Heart left ventricle (tissue), 13 donors: Measurements from ENCODE around the gene MYOC.

Source experiments
- CTCF ChIP-seq, 12 donors: fragments of 200-600 bp; sonication (generic) in 4 of 12; IDR thresholded peaks; one replicate each; pipeline versions ENCODE4 v1.5.0 to v1.8.0; 2018 to 2022; ENCODE audit warnings: antibody characterized with exemption in 12 of 12, mild to moderate bottlenecking in 5 of 12
- POLR2A ChIP-seq, 2 donors: fragments of 450-650 bp; IDR thresholded peaks; one replicate each; pipeline ENCODE4 v1.6.1; 2017; ENCODE audit warnings: antibody characterized with exemption in 2 of 2, mild to moderate bottlenecking in 2 of 2, moderate library complexity in 2 of 2
- donor health status: ischemic (EF 13 %, LVEDD 7.1; RV severe dilation, severe dysfunction).
- donor health status: DM: no; HTN: yes; CAD: no.
- donor health status: DM: no; HTN: no; CAD: no.
- donor health status: ischemic (EF 25% LVEDD 6.9; RV normal size, moderate dysfunction).
- donor health status: ischemic (EF 25% LVEDD 5.7; RV mildly dilated, moderate dysfunction).
- donor health status: ischemic (EF 35%, LVEDD 5.7; RV mildly dilated, moderate dysfunction).
- donor health status: nonischemic (EF 11% LVEDD 7.7; RV severe dilation, severe dysfunction).
- donor health status: DM: yes; HTN: yes; CAD: no.
- donor health status: PGD.
- donor health status: ischemic (EF 29% LVEDD 5.4; RV normal size, mild dysfunction).
- donor health status: nonischemic (EF 23%, LVEDD 6.1; RV moderate dilation, normal function).

GRCh38 chr1:171597203-171597602 is 55.3 kb downstream of the MYOC start:
- TF ChIP-seq CTCF (IDR thresholded peaks at IDR 0.05) = no peak
- TF ChIP-seq POLR2A (IDR thresholded peaks at IDR 0.05) = no peak
